ENCODE measurements around the gene UNKL.

UNKL gene

DNA sequence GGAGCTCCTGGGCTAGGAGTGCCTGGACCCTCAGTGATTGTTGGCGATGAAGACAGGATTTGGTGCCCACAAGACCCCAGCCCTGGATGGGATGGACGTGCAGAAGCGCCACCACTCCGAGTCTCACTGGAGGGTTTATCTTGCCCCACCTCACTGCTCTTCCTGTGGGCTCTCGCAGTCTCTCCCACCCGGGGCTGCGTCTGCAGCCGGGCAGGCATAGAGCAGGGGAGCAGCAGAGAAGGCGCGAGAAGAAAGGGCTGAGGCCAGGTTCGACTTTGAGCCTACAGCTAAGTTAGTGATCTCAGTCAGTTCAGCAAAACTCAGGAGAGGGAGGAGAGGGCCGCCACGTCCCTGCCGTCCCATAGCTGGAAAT lies 98.5 kb downstream of the UNKL start:
- H3K27ac ChIP-seq, result no peak overlapping the region
- no peak for DNase-seq (ENCODE audit: low read depth, low spot score)

DNA sequence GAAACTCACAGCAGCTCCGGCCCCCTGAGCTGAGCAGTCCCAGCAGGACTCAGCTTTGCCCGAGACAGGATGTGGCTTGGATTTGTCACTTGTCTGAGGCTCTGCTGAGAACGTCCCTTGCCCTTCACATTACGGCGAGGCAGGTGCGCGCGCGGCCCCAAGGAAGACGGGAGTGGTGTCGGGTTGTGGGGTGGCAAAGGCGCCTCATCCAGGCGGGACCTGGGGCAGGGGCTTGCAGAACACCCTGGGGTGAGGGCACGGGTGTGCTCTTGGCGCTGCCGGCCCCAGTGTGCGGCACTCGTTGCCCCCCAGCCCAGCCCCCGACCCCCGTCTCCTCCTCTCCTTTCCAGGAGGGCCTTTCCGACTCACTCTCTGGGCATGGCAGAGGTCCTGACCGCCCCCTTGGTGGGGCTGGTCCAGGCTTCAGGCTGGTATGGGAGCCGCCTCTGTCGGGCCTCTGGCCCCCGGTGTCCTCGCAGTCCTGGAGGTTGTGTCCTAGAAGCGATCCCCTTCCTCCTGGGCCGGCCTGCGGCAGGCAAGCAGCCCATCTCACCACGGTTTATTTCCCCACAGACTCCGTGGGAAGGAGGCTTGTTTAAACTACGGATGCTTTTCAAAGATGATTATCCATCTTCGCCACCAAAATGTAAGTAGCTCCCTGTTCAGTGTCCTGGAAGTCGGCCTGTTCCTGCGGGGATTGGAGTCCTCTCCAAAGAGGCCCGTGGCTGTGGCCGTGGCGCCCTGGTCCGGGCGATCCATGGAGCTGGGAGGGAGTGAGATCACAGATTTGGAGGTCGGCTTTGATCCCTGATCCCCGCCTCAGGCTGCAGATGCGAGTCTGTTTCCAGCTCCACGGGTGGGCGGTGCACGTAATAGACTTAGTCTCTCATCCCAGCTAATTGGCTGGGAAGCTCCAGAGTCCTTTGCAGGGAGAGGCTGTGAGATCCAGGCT lies 99.1 kb downstream of the UNKL start:
- no peak for DNase-seq (ENCODE audit: low read depth, low spot score)
- no peak overlapping the region for H3K27ac ChIP-seq

DNA sequence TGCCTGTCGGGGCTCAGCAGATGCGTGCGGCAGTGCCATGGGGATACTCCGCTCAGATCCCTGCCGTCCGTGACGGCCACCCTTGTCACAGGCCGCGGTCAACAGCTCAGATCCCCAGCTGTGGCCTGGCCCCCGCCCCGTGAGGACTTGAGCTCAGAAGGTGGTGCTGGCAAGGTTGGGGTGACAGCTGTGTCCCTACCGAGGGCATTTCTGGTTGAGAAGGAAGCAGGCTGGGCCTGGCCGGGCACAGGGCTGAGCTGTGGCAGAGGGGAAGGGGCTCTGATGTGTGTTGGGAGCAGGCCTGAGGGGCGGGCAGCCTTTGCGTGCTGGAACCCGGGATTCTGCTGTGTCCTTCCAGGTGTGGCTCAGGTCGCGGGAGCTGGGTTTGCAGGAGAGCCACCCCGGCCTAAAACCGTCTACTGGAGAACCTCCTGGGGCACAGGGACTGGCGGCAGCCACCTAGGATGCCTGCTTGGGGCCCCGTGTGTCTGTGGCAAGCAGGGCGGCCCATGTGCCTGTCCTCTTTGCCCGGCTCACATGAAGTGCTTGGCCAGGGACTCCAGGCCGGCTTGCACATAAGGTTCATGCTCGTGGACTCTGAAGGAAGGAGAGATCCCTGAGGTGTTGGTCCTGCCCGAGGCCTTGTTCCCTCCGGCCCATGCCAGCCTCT lies 100.0 kb downstream of the UNKL start:
- no peak overlapping the region for H3K27ac ChIP-seq
- no peak for DNase-seq (ENCODE audit: low read depth, low spot score)

DNA sequence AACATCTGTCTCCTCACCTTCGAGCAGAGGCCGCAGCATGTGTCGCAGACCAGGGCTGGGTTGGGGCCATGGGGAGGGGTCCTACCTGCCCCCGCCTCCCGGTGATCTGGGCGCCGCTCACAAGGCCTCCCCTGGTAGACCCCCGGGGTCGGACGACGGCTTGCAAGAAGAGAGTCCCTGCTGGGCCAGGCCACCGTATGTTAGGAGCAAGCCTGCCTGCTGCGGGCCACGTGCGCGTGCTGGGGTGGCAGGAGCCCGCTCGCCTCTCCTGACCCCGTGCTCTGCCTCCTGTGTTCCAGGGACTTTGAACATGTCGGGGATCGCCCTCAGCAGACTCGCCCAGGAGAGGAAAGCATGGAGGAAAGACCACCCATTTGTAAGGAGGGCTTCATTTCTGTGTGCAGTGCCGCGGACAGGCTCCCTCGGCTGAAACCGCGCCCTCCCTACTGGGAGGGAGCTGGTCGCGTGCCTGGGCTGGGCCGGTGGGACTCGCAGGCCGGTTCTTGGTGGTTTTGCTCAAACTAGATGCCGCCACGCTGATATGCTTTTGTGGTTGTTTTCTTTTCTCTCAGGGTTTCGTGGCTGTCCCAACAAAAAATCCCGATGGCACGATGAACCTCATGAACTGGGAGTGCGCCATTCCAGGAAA lies 100.7 kb downstream of the UNKL start:
- no peak overlapping the region for H3K27ac ChIP-seq
- no peak for DNase-seq (ENCODE audit: low read depth, low spot score)

Measured in epithelial cell of prostate (primary cell).